AG10803 (cell line): Measurements from ENCODE around the gene TUBB1.
"Not testable (repeated sequence)": the region's sequence is repeated elsewhere in the genome, so short reads cannot be mapped to it uniquely, and the experiment has no call there.

Experiments used
- DNase-seq: peaks from one replicate; pipeline ENCODE4 v3.0.0; 2010; ENCODE audit warnings: low read depth
- H3K4me3 ChIP-seq: 2 replicates; pipeline ENCODE4 v1.5.1; 2011; ENCODE audit warnings: mild to moderate bottlenecking, low read length, control low read depth
- TF ChIP-seq, protein P1 (sequence below): conservative IDR thresholded peaks from 2 replicates; pipeline ENCODE4 v1.5.1; 2011; ENCODE audit warnings: mild to moderate bottlenecking, low read length, control low read depth, inconsistent platforms

Gene TUBB1

GRCh38 chr20:59040667-59041066 is 21.4 kb downstream of the TUBB1 start:
- DNase-seq, result no peak
- TF ChIP-seq, protein P1, sequence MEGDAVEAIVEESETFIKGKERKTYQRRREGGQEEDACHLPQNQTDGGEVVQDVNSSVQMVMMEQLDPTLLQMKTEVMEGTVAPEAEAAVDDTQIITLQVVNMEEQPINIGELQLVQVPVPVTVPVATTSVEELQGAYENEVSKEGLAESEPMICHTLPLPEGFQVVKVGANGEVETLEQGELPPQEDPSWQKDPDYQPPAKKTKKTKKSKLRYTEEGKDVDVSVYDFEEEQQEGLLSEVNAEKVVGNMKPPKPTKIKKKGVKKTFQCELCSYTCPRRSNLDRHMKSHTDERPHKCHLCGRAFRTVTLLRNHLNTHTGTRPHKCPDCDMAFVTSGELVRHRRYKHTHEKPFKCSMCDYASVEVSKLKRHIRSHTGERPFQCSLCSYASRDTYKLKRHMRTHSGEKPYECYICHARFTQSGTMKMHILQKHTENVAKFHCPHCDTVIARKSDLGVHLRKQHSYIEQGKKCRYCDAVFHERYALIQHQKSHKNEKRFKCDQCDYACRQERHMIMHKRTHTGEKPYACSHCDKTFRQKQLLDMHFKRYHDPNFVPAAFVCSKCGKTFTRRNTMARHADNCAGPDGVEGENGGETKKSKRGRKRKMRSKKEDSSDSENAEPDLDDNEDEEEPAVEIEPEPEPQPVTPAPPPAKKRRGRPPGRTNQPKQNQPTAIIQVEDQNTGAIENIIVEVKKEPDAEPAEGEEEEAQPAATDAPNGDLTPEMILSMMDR, result no peak
- no peak overlapping the region for H3K4me3 ChIP-seq

DNA sequence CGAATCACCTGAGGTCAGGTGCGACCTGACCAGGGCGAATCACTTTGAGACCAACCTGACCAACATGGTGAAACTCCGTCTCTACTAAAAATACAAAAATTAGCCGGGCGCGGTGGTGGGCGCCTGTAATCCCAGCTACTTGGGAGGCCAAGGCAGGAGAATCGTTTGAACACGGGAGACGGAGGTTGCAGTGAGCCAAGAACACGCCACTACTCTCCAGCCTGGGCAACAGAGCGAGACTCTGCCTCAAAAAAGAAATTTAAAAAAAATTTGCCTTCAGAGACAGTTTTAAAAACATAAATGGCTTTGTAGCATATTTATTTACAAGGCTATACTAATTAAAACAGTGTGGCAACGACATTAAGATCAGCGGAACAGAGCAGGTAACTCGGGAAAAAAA is 22.3 kb downstream of the TUBB1 start:
- DNase-seq, result not testable (repeated sequence)
- H3K4me3 ChIP-seq, result peak overlapping the region; percentile 75

DNA sequence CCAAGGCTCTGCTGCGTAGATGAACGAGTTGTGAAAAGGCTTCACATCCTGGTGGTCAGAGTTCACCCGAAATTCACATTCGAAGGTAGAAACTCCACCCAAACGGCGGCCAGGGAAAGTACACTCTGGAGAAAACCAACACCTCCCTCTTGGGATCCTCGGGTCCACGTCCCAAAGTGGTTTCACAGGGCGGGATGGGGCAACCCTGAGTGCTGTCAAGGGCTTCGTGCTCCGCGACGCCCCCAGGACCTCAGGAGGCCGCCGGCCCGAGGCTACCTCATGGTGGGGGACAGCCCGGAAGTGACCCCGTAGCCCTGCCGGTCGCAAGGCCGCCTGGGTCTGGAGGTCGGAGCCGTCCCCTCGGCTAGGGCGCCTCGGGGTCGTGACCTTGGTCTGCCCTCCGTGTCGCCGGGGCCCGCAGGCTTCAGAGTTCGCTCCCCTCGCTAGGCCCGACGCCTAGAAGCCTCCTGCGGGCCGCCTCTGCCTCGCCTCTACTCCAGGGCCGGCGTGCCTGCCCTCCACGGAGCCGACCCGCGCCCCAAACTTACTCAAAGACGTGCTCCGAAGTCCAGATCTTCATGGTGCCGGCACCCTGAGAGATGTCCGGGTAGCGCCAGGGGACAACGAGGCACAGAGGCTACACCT is 23.0 kb downstream of the TUBB1 start, which contains the start of gene PRELID3B:
TSS of gene PRELID3B (minus strand) at position 636 of the 645 bp plus-strand sequence. CDS start at position 580, 56 bp downstream.
- peak; percentile 34 for DNase-seq
- TF ChIP-seq, protein P1, result no peak

GRCh38 chr20:59042796-59043631 is 23.8 kb downstream of the TUBB1 start:
- H3K4me3 ChIP-seq, result peak overlapping the region; percentile 75
- peak; percentile 89 for DNase-seq
- TF ChIP-seq, protein P1, result no peak

More for the DNA sequence above, 23.0 kb downstream of the TUBB1 start, which contains the start of gene PRELID3B:
- peak within 1 kb of the TSS; percentile 75 for H3K4me3 ChIP-seq

- H3K4me3 ChIP-seq, result no peak overlapping the region
- peak; percentile 47 for DNase-seq
- TF ChIP-seq, protein P1, result no peak
Measured at GRCh38 chr20:59043698-59044097, 24.5 kb downstream of the TUBB1 start.

DNA sequence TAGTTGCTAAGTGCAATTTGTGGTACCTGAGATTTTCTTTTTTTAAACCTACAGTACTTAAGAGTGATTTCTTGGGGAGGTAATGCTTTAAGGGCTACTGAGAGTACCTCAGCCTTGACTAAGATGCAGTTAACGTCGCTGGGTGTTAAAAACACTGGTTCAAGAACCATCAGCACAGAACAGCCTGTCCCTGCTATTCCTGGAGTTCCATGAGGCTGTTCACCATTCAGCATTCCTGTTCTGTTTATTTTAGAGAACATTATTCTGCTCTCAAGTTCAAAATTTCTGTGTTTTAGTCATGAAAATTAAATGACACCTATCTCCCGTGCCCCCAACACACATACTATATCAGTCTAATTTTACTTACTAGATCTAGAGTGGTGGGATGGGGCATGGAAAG is 25.1 kb downstream of the TUBB1 start:
- DNase-seq, result no peak
- TF ChIP-seq, protein P1, result no peak
- H3K4me3 ChIP-seq, result no peak overlapping the region

DNA sequence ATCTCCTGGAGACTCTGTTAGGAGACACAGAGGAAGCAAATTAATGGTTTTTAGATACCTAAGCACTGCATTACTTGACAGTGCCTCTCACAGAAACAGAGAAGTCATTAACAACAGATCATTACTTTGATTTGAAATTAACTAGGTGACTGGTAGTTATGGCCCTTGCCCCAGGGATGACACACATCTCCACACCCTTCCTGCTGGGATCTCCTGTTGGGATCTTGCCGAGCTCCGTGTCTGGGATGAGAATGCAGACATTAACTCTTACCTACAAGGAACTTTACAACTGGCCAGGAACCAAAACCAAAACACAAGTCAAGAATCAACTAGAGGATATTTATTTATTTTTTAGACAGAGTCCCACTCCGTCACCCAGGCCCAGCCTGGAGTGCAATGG is 25.6 kb downstream of the TUBB1 start:
- TF ChIP-seq, protein P1, result no peak
- H3K4me3 ChIP-seq, result no peak overlapping the region
- no peak for DNase-seq
